IMR-90 (cell line): ENCODE data around the gene CAPN10. TPM values are rescaled to one million over a fixed set of nuclear protein-coding genes. Genes with fewer than 3 reads are reported as not detected.

Experiments
- ATAC-seq: fragments of 200-7000 bp; cut with Tn5 transposase; 2 replicates; pipeline ENCODE4 v1.9.1; 2020; ENCODE audit warnings: low read depth, mild to moderate bottlenecking, moderate library complexity
- BruUV-seq: library from RNA; stranded (reverse); fragments of 400-500 nt; replicated peaks from 2 replicates; lab custom pipeline; 2021; lab: Mats Ljungman, UMichigan
- CTCF ChIA-PET: fragments of 300-600 bp; formaldehyde crosslinking; extraction: SDS; loops from one replicate; lab custom pipeline; 2021; ENCODE audit warnings: antibody characterized with exemption; lab: Yijun Ruan, JAX
- POLR2A ChIA-PET: fragments of 300-600 bp; sonication (Branson Sonifier 250); formaldehyde crosslinking; loops from one replicate; lab custom pipeline; 2022; ENCODE audit warnings: antibody characterized with exemption; ENCODE audit not compliant: unreplicated experiment; lab: Charles Lee
- DNase-seq: peaks from one replicate; pipeline ENCODE4 v3.0.0; 2013
- H2AFZ ChIP-seq: replicated peaks from 2 replicates; pipeline ENCODE3; 2013; ENCODE audit warnings: low read length, mild to moderate bottlenecking; ENCODE audit not compliant: poor library complexity
- H2AK5ac ChIP-seq: 2 replicates; pipeline ENCODE4 v1.6.1; 2013; ENCODE audit warnings: low read depth, low read length, inconsistent platforms
- H2AK9ac ChIP-seq: replicated peaks from 2 replicates; pipeline ENCODE3; 2013; ENCODE audit warnings: mild to moderate bottlenecking, low read depth, low read length, moderate library complexity; ENCODE audit not compliant: poor library complexity
- H2BK120ac ChIP-seq: 2 replicates; pipeline ENCODE4 v1.6.1; 2013; ENCODE audit warnings: low read depth, low read length, inconsistent platforms
- H2BK15ac ChIP-seq: 3 replicates; pipeline ENCODE4 v1.6.1; 2013; ENCODE audit warnings: low read depth, low read length, inconsistent platforms
- H2BK20ac ChIP-seq: 2 replicates; pipeline ENCODE4 v1.6.1; 2013; ENCODE audit warnings: low read depth, mild to moderate bottlenecking, inconsistent platforms, low read length, moderate library complexity
- H2BK5ac ChIP-seq: 2 replicates; pipeline ENCODE4 v1.6.1; 2013; ENCODE audit warnings: mild to moderate bottlenecking, low read depth, low read length, inconsistent platforms; ENCODE audit not compliant: poor library complexity, severe bottlenecking
- H3K14ac ChIP-seq: replicated peaks from 2 replicates; pipeline ENCODE4 v1.6.1; 2013; ENCODE audit warnings: low read depth, low read length, inconsistent platforms
- H3K18ac ChIP-seq: 2 replicates; pipeline ENCODE4 v1.6.1; 2013; ENCODE audit warnings: low read depth, low read length, control low read depth
- H3K23ac ChIP-seq: 2 replicates; pipeline ENCODE4 v1.6.1; 2013; ENCODE audit warnings: low read depth, low read length, inconsistent platforms
- H3K27ac ChIP-seq: 2 replicates; pipeline ENCODE4 v1.5.1; 2013; ENCODE audit warnings: mild to moderate bottlenecking, control low read depth, low read length; ENCODE audit not compliant: insufficient read depth
- H3K27me3 ChIP-seq: 2 replicates; pipeline ENCODE4 v1.6.1; 2013; ENCODE audit warnings: low read length; ENCODE audit not compliant: control insufficient read depth, insufficient read depth
- H3K36me3 ChIP-seq: 2 replicates; pipeline ENCODE4 v1.6.1; 2013; ENCODE audit warnings: low read length, mixed read lengths; ENCODE audit not compliant: control insufficient read depth, insufficient read depth
- H3K4ac ChIP-seq: 2 replicates; pipeline ENCODE4 v1.6.1; 2013; ENCODE audit warnings: low read depth, low read length, inconsistent platforms
- H3K4me1 ChIP-seq: 2 replicates; pipeline ENCODE4 v1.6.1; 2013; ENCODE audit warnings: low read length, mixed read lengths; ENCODE audit not compliant: control insufficient read depth, insufficient read depth
- H3K4me2 ChIP-seq: 2 replicates; pipeline ENCODE4 v1.6.1; 2013; ENCODE audit warnings: low read depth, mild to moderate bottlenecking, control low read depth, low read length, moderate library complexity
- H3K4me3 ChIP-seq: 2 replicates; pipeline ENCODE4 v1.5.1; 2013; ENCODE audit warnings: low read depth, mild to moderate bottlenecking, control low read depth, low read length, moderate library complexity; ENCODE audit not compliant: insufficient read depth
- H3K56ac ChIP-seq: 2 replicates; pipeline ENCODE4 v1.6.1; 2013; ENCODE audit warnings: low read length, inconsistent platforms; ENCODE audit not compliant: insufficient read depth; ENCODE audit errors: extremely low read depth
- H3K79me1 ChIP-seq, 2 experiments: 2 replicates each; pipeline ENCODE4 v1.6.1; 2013; ENCODE audit warnings: low read length in 2 of 2, inconsistent platforms in 1 of 2, low read depth in 1 of 2
- H3K9ac ChIP-seq: 2 replicates; pipeline ENCODE4 v1.6.1; 2013; ENCODE audit warnings: low read depth, low read length, control low read depth
- H3K9me1 ChIP-seq: 2 replicates; pipeline ENCODE4 v1.6.1; 2013; ENCODE audit warnings: low read length, inconsistent platforms; ENCODE audit not compliant: insufficient read depth
- H3K9me3 ChIP-seq: 2 replicates; pipeline ENCODE4 v1.6.1; 2013; ENCODE audit warnings: low read length; ENCODE audit not compliant: control insufficient read depth, insufficient read depth
- H4K20me1 ChIP-seq: 2 replicates; pipeline ENCODE4 v1.6.1; 2013; ENCODE audit warnings: low read length, inconsistent platforms; ENCODE audit not compliant: insufficient read depth
- H4K5ac ChIP-seq: 2 replicates; pipeline ENCODE4 v1.6.1; 2013; ENCODE audit warnings: mild to moderate bottlenecking, low read depth, low read length, control low read depth
- H4K8ac ChIP-seq, 2 experiments: 2 replicates each; pipeline ENCODE4 v1.6.1; 2013; ENCODE audit warnings: low read depth in 2 of 2, low read length in 2 of 2, control low read depth in 1 of 2, inconsistent platforms in 1 of 2
- H4K91ac ChIP-seq: 2 replicates; pipeline ENCODE4 v1.6.1; 2013; ENCODE audit warnings: low read depth, low read length, inconsistent platforms; ENCODE audit not compliant: insufficient read depth
- BHLHE40 ChIP-seq: fragments of 150-350 bp; IDR thresholded peaks from 2 replicates; pipeline ENCODE4 v1.6.1; 2016; ENCODE audit warnings: mild to moderate bottlenecking, low read depth, low read length
- CHD1 ChIP-seq: IDR thresholded peaks from 2 replicates; pipeline ENCODE4 v1.6.1; 2012; ENCODE audit warnings: low read depth, low read length, improper control_type of control experiment
- CTCF ChIP-seq: conservative IDR thresholded peaks from 2 replicates; pipeline ENCODE4 v1.5.1; 2012; ENCODE audit warnings: mild to moderate bottlenecking, low read depth, low read length, improper control_type of control experiment
- MAFK ChIP-seq: IDR thresholded peaks from 2 replicates; pipeline ENCODE4 v1.6.1; 2012; ENCODE audit warnings: low read depth, low read length, improper control_type of control experiment
- MAZ ChIP-seq: IDR thresholded peaks from 2 replicates; pipeline ENCODE4 v1.6.1; 2012; ENCODE audit warnings: low read depth, mild to moderate bottlenecking, low read length, improper control_type of control experiment, moderate library complexity, borderline replicate concordance
- MXI1 ChIP-seq: IDR thresholded peaks from 2 replicates; pipeline ENCODE4 v1.6.1; 2012; ENCODE audit warnings: low read depth, mild to moderate bottlenecking, low read length, moderate library complexity, borderline replicate concordance
- NFE2L2 ChIP-seq: fragments of 150-350 bp; IDR thresholded peaks from 2 replicates; pipeline ENCODE4 v1.6.1; 2016; ENCODE audit warnings: low read depth, mild to moderate bottlenecking, low read length
- POLR2A ChIP-seq: IDR thresholded peaks from 2 replicates; pipeline ENCODE4 v1.6.1; 2012; ENCODE audit warnings: mild to moderate bottlenecking, low read depth, low read length
- RAD21 ChIP-seq: IDR thresholded peaks from 2 replicates; pipeline ENCODE4 v1.6.1; 2012; ENCODE audit warnings: low read length, improper control_type of control experiment
- RFX5 ChIP-seq: IDR thresholded peaks from 2 replicates; pipeline ENCODE4 v1.8.0; 2012; ENCODE audit warnings: low read depth, mild to moderate bottlenecking, low read length, moderate library complexity
- SMC3 ChIP-seq: fragments of 150-350 bp; IDR thresholded peaks from 2 replicates; pipeline ENCODE4 v1.6.1; 2016; ENCODE audit warnings: low read depth, mild to moderate bottlenecking, antibody characterized with exemption, low read length, moderate library complexity
- USF2 ChIP-seq: fragments of 150-350 bp; IDR thresholded peaks from 2 replicates; pipeline ENCODE4 v1.6.1; 2017; ENCODE audit warnings: mild to moderate bottlenecking, antibody characterized with exemption, low read length, low read depth
- WGBS, 2 experiments: methylation state at CpG; one replicate each; pipeline versions ENCODE4 v1.1.5 to v1.1.7; 2013; ENCODE audit warnings: missing lambda C conversion rate in 2 of 2; ENCODE audit not compliant: insufficient read length in 1 of 2; ENCODE audit errors: extremely low coverage in 2 of 2; 5-methylcytosine and 5-hydroxymethylcytosine counted together
- dilution Hi-C: fragments of 300-500 bp; cut with HindIII; formaldehyde crosslinking; loops from one replicate; pipeline ENCODE4 v1.14.3; 2018; ENCODE audit warnings: low sequenced_read_pairs; ENCODE audit not compliant: unreplicated experiment
- in situ Hi-C: fragments of 300-500 bp; cut with MboI; formaldehyde crosslinking; loops from 3 replicates; pipeline ENCODE4 v1.14.3; 2019; ENCODE audit warnings: low sequenced_read_pairs, inconsistent platforms, mixed read lengths
- intact Hi-C: fragments of 100-400 bp; cut with micrococcal nuclease; formaldehyde crosslinking; loops from 2 replicates; pipeline ENCODE4 v1.10.0; 2022
- polyA plus RNA-seq, 3 experiments: library from polyadenylated mRNA; depleted of rRNA; stranded (reverse); fragments of >200 nt; gene quantifications; 2 replicates each; pipeline ENCODE4 v1.2.3, GENCODE V29; 2012; ENCODE audit warnings: low replicate concordance in 1 of 3
- total RNA-seq: library from RNA; depleted of rRNA; stranded (reverse); fragments of >200 nt; gene quantifications from 2 replicates; pipeline ENCODE4 v1.2.3, GENCODE V29; 2012
- TF ChIP-seq, protein P1 (sequence below): fragments of 150-350 bp; IDR thresholded peaks from 2 replicates; pipeline ENCODE4 v1.6.1; 2016; ENCODE audit warnings: low read depth, mild to moderate bottlenecking, low read length, moderate library complexity, borderline replicate concordance

The CAPN10 gene
- total and polyA plus RNA-seq, 2 of the 4 experiments (the other 2 are of a cell fraction) = 6.3 to 20.9 TPM

DNA sequence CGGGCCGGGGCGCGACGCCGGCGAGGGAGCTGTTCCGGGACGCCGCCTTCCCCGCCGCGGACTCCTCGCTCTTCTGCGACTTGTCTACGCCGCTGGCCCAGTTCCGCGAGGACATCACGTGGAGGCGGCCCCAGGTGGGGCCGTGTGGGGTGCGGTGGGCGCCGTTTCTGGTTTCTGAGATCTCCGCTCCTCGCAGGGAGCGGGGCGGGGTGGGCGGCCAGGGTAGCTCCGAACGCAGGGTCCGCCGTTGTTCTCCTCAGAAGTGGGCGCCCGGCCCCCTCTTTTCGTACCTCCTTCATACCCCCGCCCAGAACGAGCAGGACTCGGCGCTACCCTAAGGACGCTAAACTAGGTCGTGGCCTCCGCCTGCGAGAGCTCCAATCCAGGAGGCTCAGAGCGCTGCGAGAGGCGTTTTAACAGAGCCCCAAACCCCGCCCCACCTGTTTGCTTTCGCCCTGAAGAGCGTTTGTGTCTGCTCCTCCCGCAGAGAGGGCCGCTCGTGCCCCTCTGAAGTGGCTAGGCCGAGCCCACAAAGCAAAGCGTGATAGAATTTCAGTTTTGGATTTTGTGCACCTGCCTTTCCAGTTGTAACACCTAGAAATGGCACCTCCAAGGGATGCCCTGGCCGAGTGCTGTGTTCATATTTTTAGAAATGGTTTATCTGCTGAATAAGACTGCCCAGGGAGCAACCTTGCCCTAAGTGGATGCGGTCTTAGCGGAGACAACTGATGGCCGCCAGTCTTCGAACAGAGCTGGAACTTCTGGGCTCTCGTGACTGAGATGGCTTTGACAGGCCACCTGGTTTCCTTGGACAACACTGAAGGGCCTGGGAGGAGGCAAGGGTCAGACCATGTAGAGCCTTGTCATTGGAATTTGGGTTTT lies 626 bp downstream of the CAPN10 start:
- peaks cover 22% of the 10 kb centered on the region; the same call in 1 of the 2 replicates for H3K9me1 ChIP-seq
- intact Hi-C loops = no loop called here
- H3K9ac ChIP-seq = peak overlapping the region; percentile 70
- H3K18ac ChIP-seq = no peak overlapping the region
- peak overlapping the region; percentile 92 for H3K4me2 ChIP-seq
- H4K91ac ChIP-seq = peak overlapping the region; percentile 53; the same call in 1 of the 2 replicates
- H4K8ac ChIP-seq = no peak overlapping the region; a peak in 1 of 4 replicates
- H3K36me3 ChIP-seq = peaks cover 21% of the 10 kb centered on the region
- H3K4me1 ChIP-seq = peaks cover 15% of the 10 kb centered on the region
- BruUV-seq = no TSS peak
- peak overlapping the region; percentile 92 for H2AFZ ChIP-seq
- H3K14ac ChIP-seq = 0 out of 2 replicates have a peak overlapping the region, but pooled peaks have one; percentile 31
- no peak overlapping the region; the same call in 1 of the 2 replicates for H2AK5ac ChIP-seq
- ATAC-seq = peak; percentile 19
- 3% methylated on average over 18 of the region's 62 CpGs; no CpG with 5 or more reads in 1 of the 2 experiments for WGBS, 2 experiments
- H3K79me1 ChIP-seq = peaks cover 25 to 67% of the 10 kb centered on the region in 2 experiments
- H2BK120ac ChIP-seq = no peak overlapping the region
- H2BK20ac ChIP-seq = no peak overlapping the region
- H3K4ac ChIP-seq = peak overlapping the region; percentile 38; the same call in 1 of the 2 replicates
- H3K4me3 ChIP-seq = peak overlapping the region; percentile 81
- CTCF ChIA-PET = interaction anchor here (1.2 kb wide), 1 partner anchor 17 kb away, joined by 4 read pairs; no protein-coding TSS in a partner anchor
- dilution Hi-C loops = no loop called here
- peaks cover 13% of the 10 kb centered on the region for H4K20me1 ChIP-seq
- POLR2A ChIA-PET = interaction anchor here (0.6 to 0.8 kb wide), 2 partner anchors 7 to 73 kb away, joined by 3 to 4 read pairs; no protein-coding TSS in a partner anchor
- no peaks in the 10 kb centered on the region for H3K9me3 ChIP-seq
- H3K56ac ChIP-seq = no peak overlapping the region
- 0 out of 2 replicates have a peak overlapping the region, but pooled peaks have one; percentile 39 for H3K23ac ChIP-seq
- H2BK15ac ChIP-seq = no peak overlapping the region
- H2AK9ac ChIP-seq = peak overlapping the region; percentile 77
- no peak overlapping the region for H4K5ac ChIP-seq
- H2BK5ac ChIP-seq = no peak overlapping the region
- no peak for DNase-seq
- in situ Hi-C loops = no loop called here
- peak overlapping the region; percentile 35; the same call in 1 of the 2 replicates for H3K27ac ChIP-seq
- no peaks in the 10 kb centered on the region for H3K27me3 ChIP-seq
- TF ChIP-seq RFX5 = no peak
- no peak; the same call in 1 of the 2 replicates for TF ChIP-seq USF2
- TF ChIP-seq MAZ = no peak
- no peak for TF ChIP-seq POLR2A
- TF ChIP-seq MAFK = no peak
- TF ChIP-seq CHD1 = no peak
- TF ChIP-seq NFE2L2 = no peak
- no peak for TF ChIP-seq MXI1
- TF ChIP-seq, protein P1, sequence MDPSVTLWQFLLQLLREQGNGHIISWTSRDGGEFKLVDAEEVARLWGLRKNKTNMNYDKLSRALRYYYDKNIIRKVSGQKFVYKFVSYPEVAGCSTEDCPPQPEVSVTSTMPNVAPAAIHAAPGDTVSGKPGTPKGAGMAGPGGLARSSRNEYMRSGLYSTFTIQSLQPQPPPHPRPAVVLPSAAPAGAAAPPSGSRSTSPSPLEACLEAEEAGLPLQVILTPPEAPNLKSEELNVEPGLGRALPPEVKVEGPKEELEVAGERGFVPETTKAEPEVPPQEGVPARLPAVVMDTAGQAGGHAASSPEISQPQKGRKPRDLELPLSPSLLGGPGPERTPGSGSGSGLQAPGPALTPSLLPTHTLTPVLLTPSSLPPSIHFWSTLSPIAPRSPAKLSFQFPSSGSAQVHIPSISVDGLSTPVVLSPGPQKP = no peak
- no peak for TF ChIP-seq RAD21
- no peak for TF ChIP-seq BHLHE40
- TF ChIP-seq SMC3 = no peak
- TF ChIP-seq CTCF = no peak
